IPS-18a (cell line): ENCODE results near the gene HDAC9.
A peak's percentile ranks its signal among the peaks of the same experiment; 100 is the strongest.

Source experiments
- H3K27ac ChIP-seq: one replicate; pipeline ENCODE4 v1.5.1; 2013; ENCODE audit warnings: low read length
- H3K27me3 ChIP-seq: one replicate; pipeline ENCODE4 v1.6.1; 2013; ENCODE audit warnings: mild to moderate bottlenecking, low read length; ENCODE audit not compliant: control insufficient read depth, insufficient read depth
- H3K36me3 ChIP-seq: one replicate; pipeline ENCODE4 v1.6.1; 2013; ENCODE audit warnings: low read depth, low read length; ENCODE audit not compliant: control insufficient read depth
- H3K4me1 ChIP-seq: one replicate; pipeline ENCODE4 v1.6.1; 2013; ENCODE audit warnings: low read depth, low read length; ENCODE audit not compliant: control insufficient read depth
- H3K4me3 ChIP-seq: one replicate; pipeline ENCODE4 v1.5.1; 2013; ENCODE audit warnings: low read length
- H3K9ac ChIP-seq: one replicate; pipeline ENCODE4 v1.6.1; 2013; ENCODE audit warnings: mild to moderate bottlenecking, low read length, moderate library complexity
- H3K9me3 ChIP-seq: one replicate; pipeline ENCODE4 v1.6.1; 2013; ENCODE audit warnings: low read depth, low read length; ENCODE audit not compliant: control insufficient read depth

The HDAC9 gene

GRCh38 chr7:18469316-18469715 lies 26.2 kb upstream of the HDAC9 start:
- Histone ChIP-seq H3K36me3 (no peaks in the 10 kb centered on the region), H3K9ac (no peak overlapping the region), H3K9me3 (no peaks in the 10 kb centered on the region), H3K4me1 (no peaks in the 10 kb centered on the region), H3K27me3 (no peaks in the 10 kb centered on the region), H3K4me3 (no peak overlapping the region), H3K27ac (no peak overlapping the region)

- H3K27me3 ChIP-seq, result no peaks in the 10 kb centered on the region
- H3K9ac ChIP-seq, result no peak overlapping the region
- H3K9me3 ChIP-seq, result no peaks in the 10 kb centered on the region
- H3K36me3 ChIP-seq, result no peaks in the 10 kb centered on the region
- H3K27ac ChIP-seq, result no peak overlapping the region
- no peak overlapping the region for H3K4me3 ChIP-seq
- no peaks in the 10 kb centered on the region for H3K4me1 ChIP-seq
These were observed 23.9 kb upstream of the HDAC9 start for GRCh38 chr7:18471476-18472160.

- Histone ChIP-seq H3K36me3 (no peaks in the 10 kb centered on the region), H3K4me1 (no peaks in the 10 kb centered on the region), H3K27me3 (no peaks in the 10 kb centered on the region), H3K4me3 (no peak overlapping the region), H3K9me3 (no peaks in the 10 kb centered on the region), H3K27ac (no peak overlapping the region), H3K9ac (no peak overlapping the region)
These were observed 23.4 kb upstream of the HDAC9 start for GRCh38 chr7:18472161-18472483.

GRCh38 chr7:18473119-18473518 lies 22.4 kb upstream of the HDAC9 start:
- Histone ChIP-seq H3K4me3 (no peak overlapping the region), H3K27ac (no peak overlapping the region), H3K27me3 (no peaks in the 10 kb centered on the region), H3K9me3 (no peaks in the 10 kb centered on the region), H3K4me1 (no peaks in the 10 kb centered on the region), H3K36me3 (no peaks in the 10 kb centered on the region), H3K9ac (no peak overlapping the region)

GRCh38 chr7:18474944-18475343 lies 20.6 kb upstream of the HDAC9 start:
- no peak overlapping the region for H3K9ac ChIP-seq
- H3K27ac ChIP-seq, result no peak overlapping the region
- H3K4me1 ChIP-seq, result no peaks in the 10 kb centered on the region
- H3K27me3 ChIP-seq, result no peaks in the 10 kb centered on the region
- H3K9me3 ChIP-seq, result no peaks in the 10 kb centered on the region
- no peak overlapping the region for H3K4me3 ChIP-seq
- H3K36me3 ChIP-seq, result no peaks in the 10 kb centered on the region

- Histone ChIP-seq H3K4me3 (no peak overlapping the region), H3K4me1 (no peaks in the 10 kb centered on the region), H3K9me3 (no peaks in the 10 kb centered on the region), H3K27me3 (no peaks in the 10 kb centered on the region), H3K9ac (no peak overlapping the region), H3K36me3 (no peaks in the 10 kb centered on the region), H3K27ac (no peak overlapping the region)
These were observed 20.1 kb upstream of the HDAC9 start for GRCh38 chr7:18475488-18475887.

GRCh38 chr7:18481776-18482175 lies 13.8 kb upstream of the HDAC9 start:
- no peaks in the 10 kb centered on the region for H3K9me3 ChIP-seq
- H3K4me3 ChIP-seq, result no peak overlapping the region
- H3K9ac ChIP-seq, result no peak overlapping the region
- no peaks in the 10 kb centered on the region for H3K36me3 ChIP-seq
- no peak overlapping the region for H3K27ac ChIP-seq
- no peaks in the 10 kb centered on the region for H3K4me1 ChIP-seq
- H3K27me3 ChIP-seq, result no peaks in the 10 kb centered on the region

GRCh38 chr7:18488049-18488448 lies 7.5 kb upstream of the HDAC9 start:
- no peaks in the 10 kb centered on the region for H3K9me3 ChIP-seq
- no peaks in the 10 kb centered on the region for H3K27me3 ChIP-seq

GRCh38 chr7:18489624-18490023 lies 5.9 kb upstream of the HDAC9 start:
- H3K27me3 ChIP-seq, result no peaks in the 10 kb centered on the region
- no peak overlapping the region for H3K27ac ChIP-seq
- peaks cover 2% of the 10 kb centered on the region for H3K4me1 ChIP-seq
- H3K9ac ChIP-seq, result no peak overlapping the region
- H3K36me3 ChIP-seq, result no peaks in the 10 kb centered on the region
- H3K4me3 ChIP-seq, result no peak overlapping the region
- no peaks in the 10 kb centered on the region for H3K9me3 ChIP-seq

More at GRCh38 chr7:18488049-18488448, 7.5 kb upstream of the HDAC9 start:
- Histone ChIP-seq H3K4me1 (no peaks in the 10 kb centered on the region), H3K27ac (no peak overlapping the region), H3K9ac (no peak overlapping the region), H3K36me3 (no peaks in the 10 kb centered on the region), H3K4me3 (no peak overlapping the region)

- Histone ChIP-seq H3K4me3 (no peak overlapping the region), H3K9me3 (no peaks in the 10 kb centered on the region), H3K9ac (no peak overlapping the region), H3K27ac (no peak overlapping the region), H3K27me3 (no peaks in the 10 kb centered on the region), H3K4me1 (peaks cover 22% of the 10 kb centered on the region), H3K36me3 (no peaks in the 10 kb centered on the region)
These were observed 3.7 kb upstream of the HDAC9 start for GRCh38 chr7:18491871-18492270.

GRCh38 chr7:18494406-18494805 lies 1.1 kb upstream of the HDAC9 start:
- Histone ChIP-seq H3K9me3 (no peaks in the 10 kb centered on the region), H3K27me3 (no peaks in the 10 kb centered on the region), H3K4me3 (no peak overlapping the region), H3K36me3 (no peaks in the 10 kb centered on the region), H3K27ac (no peak overlapping the region), H3K4me1 (peaks cover 37% of the 10 kb centered on the region), H3K9ac (no peak overlapping the region)

- Histone ChIP-seq H3K27ac (peak overlapping the region; percentile 92), H3K36me3 (no peaks in the 10 kb centered on the region), H3K9ac (peak overlapping the region; percentile 91), H3K4me3 (peak overlapping the region; percentile 84), H3K27me3 (no peaks in the 10 kb centered on the region), H3K9me3 (no peaks in the 10 kb centered on the region), H3K4me1 (peaks cover 37% of the 10 kb centered on the region)
These were observed 634 bp upstream of the HDAC9 start for GRCh38 chr7:18494821-18495408.
